GM12864 (cell line): ENCODE measurements around the gene PDE4D.

Experiments
- DNase-seq: peaks from one replicate; pipeline ENCODE4 v3.0.0-alpha.2; 2011; ENCODE audit warnings: low read depth
- H3K4me3 ChIP-seq: 2 replicates; pipeline ENCODE4 v1.5.1; 2011; ENCODE audit warnings: mild to moderate bottlenecking, low read depth, low read length, control low read depth
- TF ChIP-seq, protein P1 (sequence below): IDR thresholded peaks from 2 replicates; pipeline ENCODE4 v1.5.1; 2011; ENCODE audit warnings: low read depth, mild to moderate bottlenecking, moderate library complexity, low read length, control low read depth, inconsistent platforms; ENCODE audit errors: missing control alignments

Gene PDE4D

DNA sequence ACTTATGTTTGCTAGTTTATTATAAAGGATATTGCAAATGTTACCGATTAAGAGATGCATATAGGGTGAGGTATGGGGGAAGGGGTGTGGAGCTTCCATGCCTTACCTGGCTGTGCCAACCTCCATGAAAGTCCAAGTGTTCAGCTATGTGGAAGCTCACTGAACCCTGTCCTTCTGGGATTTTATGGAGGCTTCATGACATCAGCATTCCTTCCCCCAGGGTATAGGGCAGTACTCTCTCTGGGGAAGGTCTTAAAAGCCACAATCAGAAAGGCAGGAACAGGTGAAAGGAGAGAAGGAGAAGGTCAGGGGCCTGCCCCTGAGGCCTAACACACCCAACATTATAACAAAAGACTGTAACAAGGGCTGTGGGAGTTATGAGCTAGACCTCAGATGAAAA lies 592.6 kb downstream of the PDE4D start:
- no peak overlapping the region for H3K4me3 ChIP-seq
- DNase-seq, result no peak
- TF ChIP-seq, protein P1, sequence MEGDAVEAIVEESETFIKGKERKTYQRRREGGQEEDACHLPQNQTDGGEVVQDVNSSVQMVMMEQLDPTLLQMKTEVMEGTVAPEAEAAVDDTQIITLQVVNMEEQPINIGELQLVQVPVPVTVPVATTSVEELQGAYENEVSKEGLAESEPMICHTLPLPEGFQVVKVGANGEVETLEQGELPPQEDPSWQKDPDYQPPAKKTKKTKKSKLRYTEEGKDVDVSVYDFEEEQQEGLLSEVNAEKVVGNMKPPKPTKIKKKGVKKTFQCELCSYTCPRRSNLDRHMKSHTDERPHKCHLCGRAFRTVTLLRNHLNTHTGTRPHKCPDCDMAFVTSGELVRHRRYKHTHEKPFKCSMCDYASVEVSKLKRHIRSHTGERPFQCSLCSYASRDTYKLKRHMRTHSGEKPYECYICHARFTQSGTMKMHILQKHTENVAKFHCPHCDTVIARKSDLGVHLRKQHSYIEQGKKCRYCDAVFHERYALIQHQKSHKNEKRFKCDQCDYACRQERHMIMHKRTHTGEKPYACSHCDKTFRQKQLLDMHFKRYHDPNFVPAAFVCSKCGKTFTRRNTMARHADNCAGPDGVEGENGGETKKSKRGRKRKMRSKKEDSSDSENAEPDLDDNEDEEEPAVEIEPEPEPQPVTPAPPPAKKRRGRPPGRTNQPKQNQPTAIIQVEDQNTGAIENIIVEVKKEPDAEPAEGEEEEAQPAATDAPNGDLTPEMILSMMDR, result no peak

DNA sequence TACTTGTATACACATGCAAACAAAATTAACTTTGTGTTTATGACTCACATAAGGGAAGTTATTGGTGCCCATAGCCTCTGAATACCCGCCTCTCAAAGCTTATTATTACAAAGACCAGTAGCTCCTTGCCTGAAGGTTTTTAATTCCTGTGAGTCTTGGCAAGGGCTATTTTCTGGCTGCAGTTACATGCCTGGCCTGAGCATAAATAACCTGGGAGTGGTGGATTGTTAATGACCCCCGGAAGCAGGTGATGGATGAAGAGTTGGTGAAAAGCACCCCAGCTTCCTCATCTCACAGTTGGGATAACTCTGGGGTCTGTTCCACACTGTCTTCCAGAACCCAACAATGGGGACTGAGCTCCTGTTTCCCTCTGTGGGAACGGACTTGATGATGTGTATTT lies 594.5 kb downstream of the PDE4D start:
- no peak overlapping the region for H3K4me3 ChIP-seq
- TF ChIP-seq, protein P1, result no peak
- no peak for DNase-seq

DNA sequence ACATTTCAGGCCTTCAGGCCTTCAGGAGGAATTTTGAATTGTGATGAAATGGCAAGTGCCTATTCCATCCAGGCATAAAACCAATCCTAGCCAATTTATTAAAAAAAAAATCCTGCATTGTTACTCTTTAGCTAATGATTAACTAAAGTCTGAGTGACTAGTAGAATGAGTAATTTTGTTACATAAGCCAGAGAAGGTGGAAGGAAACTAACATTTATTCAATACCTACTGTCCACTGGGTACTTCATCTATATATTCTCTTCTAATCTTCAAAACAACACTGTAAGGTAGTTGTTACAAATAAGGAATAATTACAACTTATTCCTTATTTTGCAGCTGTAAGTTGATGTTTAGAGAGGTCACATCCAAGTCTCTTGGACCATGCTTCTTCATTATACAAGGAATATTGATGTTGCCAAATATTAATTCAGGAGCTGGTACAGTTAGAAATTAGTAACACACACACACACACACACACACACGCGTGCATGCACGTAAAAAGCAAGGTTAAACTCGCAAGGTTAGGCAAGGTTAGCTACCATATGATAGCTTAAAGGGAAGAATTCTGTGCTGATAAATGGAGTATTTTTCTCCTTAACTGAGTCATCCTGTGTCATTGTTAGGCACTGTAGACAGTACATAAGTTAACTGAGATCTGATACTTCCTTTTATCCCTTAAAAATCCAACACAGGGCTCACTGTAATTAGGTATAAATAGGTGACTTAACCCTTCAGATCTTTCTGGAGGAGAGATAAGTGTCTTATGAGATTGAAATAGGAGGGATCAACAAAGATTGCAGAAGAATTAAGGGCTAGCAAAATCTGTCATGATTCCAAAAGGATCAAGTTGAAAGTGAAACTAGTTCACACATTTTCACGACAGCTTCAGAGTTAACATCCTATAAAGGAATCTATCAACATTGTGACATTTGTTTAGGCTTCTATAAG lies 596.9 kb downstream of the PDE4D start:
- no peak for DNase-seq
- TF ChIP-seq, protein P1, result no peak
- no peak overlapping the region for H3K4me3 ChIP-seq

DNA sequence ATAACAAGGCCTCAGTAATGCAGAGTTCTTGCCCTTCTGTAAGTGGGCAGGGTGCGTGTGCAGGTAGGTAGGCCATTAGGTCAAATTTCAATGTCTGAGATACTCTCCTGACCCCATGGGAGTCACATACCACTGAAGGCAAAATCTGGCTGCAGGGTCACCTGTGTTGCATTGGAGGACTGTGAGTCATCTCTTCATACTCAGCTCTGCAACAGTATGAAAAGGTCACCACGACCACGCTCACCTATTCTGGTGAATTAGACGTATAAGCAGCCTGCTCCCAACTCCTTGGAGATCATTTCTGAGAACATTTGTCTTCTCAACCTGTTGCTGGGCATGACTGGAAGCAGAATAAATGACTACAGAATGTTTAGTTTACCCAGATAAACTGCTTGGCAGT lies 599.8 kb downstream of the PDE4D start:
- no peak for DNase-seq
- TF ChIP-seq, protein P1, result no peak
- no peak overlapping the region for H3K4me3 ChIP-seq

DNA sequence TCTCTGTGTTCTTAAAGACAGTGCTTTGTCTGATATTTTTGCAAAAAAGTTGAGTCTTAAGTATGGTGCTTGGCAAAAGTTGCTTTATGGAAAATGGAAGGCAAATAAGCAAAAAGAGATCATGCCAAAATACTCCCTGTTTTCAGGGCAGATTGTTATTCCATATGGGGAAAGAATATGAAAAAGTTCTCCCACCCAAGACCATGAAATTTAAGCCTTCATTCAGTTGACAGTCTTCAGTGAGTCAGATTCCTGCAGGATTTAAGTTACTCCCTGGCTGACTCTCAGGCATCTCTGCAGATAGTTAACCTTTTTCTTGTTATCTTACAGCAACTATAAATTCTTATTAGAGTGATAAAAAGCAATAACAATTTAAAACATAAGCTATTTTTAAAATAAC lies 601.6 kb downstream of the PDE4D start:
- TF ChIP-seq, protein P1, result no peak
- no peak overlapping the region for H3K4me3 ChIP-seq
- DNase-seq, result no peak

DNA sequence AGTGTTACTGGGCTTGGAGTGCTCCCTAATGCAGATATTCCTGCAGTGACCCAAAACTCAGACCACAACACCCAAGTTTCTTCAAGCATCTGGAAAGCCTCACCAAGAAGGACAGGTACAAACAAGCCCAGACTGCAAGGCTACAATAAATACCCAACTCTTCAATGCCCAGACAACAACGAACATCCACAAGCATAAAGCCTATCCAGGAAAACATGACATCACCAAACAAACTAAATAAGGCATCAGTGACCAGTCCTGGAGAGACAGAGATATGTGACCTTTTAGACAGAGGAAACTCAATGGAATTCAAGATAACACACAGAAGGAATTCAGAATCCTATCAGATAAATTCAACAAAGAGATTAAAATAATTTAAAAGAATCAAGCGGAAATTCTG lies 605.6 kb downstream of the PDE4D start:
- no peak overlapping the region for H3K4me3 ChIP-seq
- TF ChIP-seq, protein P1, result no peak
- no peak for DNase-seq

DNA sequence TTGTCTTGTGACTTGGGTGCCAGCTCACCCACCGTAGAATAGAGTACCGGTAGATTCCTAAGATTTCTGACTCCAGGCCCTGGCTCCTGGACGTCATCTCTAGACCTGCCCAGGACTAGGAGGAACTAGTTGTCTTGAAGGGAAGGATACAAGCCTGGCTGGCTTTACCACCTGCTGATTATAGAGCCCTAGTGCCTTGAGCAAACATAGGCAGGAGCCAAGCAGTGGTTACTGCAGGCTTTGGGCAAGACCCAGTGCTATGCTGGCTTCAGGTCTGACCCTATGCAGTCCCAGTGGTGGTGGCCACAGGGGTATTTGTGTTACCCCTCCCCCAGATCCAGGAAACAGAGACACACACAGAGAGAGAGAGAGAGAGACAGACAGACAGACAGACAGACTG lies 606.2 kb downstream of the PDE4D start:
- H3K4me3 ChIP-seq, result no peak overlapping the region
- DNase-seq, result no peak
- TF ChIP-seq, protein P1, result no peak
